Erythroblast (primary cell): ENCODE data around the gene ZBTB7C.

Source experiments
- GATA1 ChIP-seq: IDR thresholded peaks from 2 replicates; pipeline ENCODE4 v1.6.1; 2011; ENCODE audit warnings: low read depth, mild to moderate bottlenecking, control low read depth, low read length, moderate library complexity
- POLR2A ChIP-seq: IDR thresholded peaks from 2 replicates; pipeline ENCODE4 v1.6.1; 2011; ENCODE audit warnings: mild to moderate bottlenecking, low read length

DNA sequence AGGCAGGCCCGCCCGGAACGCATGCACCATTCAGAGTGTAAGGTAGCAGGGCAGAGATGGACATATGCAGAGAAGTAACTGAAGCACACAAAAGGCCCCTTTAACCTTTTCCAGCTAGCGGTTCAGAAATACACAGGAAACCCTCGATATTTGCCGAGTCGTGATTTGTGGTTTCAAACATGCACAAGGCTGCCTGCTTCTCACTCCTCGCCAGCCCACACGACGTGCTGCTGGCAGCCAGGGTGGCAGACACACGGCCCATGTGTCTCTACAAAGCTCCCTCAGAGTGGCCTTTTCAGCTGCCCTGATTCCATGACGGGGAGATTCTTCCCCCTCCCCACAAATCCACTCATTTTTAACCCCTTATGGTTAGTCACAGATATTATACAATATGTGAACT is 23.6 kb downstream of the ZBTB7C start:
- no peak for TF ChIP-seq POLR2A
- TF ChIP-seq GATA1: no peak
